Activated CD8-positive, alpha-beta memory T cell treated with anti-CD3 and anti-CD28 coated beads for 1 hour (primary cell): ENCODE measurements around the gene KRTAP10-4.
"Not testable (repeated sequence)": the region's sequence is repeated elsewhere in the genome, so short reads cannot be mapped to it uniquely, and the experiment has no call there.

Experiments used
- DNase-seq, 2 donors: peaks; one replicate each; pipeline ENCODE4 v3.0.0-alpha.2; 2020; ENCODE audit warnings: low read depth in 1 of 2; ENCODE audit errors: extremely low read depth in 1 of 2

The KRTAP10-4 gene, protein sequence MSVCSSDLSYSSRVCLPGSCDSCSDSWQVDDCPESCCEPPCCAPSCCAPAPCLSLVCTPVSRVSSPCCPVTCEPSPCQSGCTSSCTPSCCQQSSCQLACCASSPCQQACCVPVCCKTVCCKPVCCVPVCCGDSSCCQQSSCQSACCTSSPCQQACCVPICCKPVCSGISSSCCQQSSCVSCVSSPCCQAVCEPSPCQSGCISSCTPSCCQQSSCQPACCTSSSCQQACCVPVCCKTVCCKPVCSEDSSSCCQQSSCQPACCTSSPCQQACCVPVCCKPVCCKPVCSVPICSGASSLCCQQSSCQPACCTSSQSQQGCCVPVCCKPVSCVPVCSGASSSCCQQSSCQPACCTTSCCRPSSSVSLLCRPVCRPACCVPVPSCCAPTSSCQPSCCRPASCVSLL

DNA sequence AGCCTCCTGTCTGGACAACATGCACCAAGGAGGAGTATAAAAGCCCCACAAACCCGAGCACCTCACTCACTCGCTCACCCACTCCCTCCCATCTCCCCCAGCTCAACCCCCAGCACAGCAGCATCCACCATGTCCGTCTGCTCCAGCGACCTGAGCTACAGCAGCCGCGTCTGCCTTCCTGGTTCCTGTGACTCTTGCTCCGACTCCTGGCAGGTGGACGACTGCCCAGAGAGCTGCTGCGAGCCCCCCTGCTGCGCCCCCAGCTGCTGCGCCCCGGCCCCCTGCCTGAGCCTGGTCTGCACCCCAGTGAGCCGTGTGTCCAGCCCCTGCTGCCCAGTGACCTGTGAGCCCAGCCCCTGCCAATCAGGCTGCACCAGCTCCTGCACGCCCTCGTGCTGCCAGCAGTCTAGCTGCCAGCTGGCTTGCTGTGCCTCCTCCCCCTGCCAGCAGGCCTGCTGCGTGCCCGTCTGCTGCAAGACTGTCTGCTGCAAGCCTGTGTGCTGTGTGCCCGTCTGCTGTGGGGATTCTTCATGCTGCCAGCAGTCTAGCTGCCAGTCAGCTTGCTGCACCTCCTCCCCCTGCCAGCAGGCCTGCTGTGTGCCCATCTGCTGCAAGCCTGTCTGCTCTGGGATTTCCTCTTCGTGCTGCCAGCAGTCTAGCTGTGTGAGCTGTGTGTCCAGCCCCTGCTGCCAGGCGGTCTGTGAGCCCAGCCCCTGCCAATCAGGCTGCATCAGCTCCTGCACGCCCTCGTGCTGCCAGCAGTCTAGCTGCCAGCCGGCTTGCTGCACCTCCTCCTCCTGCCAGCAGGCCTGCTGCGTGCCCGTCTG lies at the start of gene KRTAP10-4:
Gene KRTAP10-4, plus strand, starts transcription at position 100 of the 827 bp plus-strand sequence. Its CDS starts 30 bp downstream, at position 130.
- not testable (repeated sequence) for DNase-seq

DNA sequence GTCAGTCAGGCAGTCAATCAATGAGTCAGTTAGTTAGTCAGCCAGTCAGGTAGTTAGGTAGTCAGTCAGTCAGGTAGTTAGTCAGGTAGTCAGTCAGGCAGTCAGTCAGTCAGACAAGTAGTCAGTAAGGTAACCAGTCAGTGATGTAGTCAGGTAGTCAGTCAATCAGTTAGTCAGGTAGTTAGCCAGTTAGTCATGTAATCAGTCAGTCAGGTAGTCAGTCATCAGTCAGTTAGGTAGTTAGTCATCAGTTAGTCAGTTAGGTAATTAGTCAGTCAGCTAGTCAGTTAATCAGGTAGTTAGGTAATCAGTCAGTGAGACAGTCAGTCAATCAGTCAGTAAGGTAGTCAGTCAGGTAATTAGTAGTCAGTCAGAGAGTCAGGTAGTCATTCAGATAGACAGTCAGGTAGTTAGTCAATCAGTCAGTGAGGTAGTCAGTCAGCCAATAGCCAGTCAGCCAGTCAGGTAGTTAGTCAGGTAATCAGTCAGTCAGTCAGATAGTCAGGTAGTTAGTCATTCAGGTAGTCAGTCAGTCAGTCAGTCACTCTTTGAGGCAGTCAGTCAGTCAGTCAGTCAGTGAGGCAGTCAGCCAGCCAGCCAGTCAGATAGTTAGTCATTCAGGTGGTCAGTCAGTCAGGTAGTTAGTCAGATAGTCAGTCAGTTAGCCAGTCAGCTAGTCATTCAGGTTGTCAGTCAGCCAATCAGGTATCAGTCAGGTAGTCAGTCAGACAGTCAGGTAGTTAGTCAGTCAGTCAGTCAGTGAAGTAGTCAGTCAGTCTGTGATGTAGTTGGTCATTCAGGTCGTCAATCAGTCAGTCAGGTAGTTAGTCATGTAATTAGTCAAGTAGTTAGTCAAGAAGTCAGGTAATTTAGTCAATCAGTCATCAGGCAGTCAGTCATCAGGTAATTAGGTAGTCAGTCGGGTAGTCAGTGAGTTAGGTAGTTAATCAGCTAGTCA lies 48.8 kb upstream of the KRTAP10-4 start:
- DNase-seq = no peak

DNA sequence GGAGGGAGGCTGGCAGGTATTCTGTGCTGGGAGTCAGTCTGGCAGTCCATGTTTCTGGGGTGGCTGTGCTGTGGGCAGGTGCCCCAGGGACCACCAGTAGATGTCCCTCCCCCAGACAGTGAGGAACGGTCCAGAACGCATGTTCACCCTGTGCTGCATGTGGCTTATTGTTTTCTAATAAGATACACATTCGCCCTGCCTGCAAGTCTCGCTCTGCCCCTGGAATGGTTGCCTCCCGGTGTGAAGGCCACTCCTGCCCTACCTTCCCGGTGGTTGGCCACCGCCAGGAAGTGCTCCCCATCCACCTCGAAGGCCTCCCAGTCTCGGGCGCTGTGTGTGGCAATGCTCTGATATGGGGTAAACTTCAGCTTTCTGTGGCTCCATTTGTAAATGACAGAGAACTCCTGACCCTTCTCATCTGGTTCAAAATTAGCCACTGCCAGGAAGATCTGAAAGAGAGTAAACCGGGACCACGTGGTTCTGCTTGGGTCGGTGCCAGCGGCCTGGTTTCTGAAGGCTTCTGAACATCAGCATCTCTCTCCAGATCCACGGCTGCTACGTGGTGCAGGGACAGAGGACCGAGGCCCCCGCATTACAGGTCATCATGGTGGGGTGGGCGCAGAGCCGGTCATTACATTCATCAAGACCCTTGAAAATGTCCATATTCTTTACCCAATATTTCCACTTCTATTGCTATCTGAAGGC lies 48.0 kb upstream of the KRTAP10-4 start:
- DNase-seq = no peak

DNA sequence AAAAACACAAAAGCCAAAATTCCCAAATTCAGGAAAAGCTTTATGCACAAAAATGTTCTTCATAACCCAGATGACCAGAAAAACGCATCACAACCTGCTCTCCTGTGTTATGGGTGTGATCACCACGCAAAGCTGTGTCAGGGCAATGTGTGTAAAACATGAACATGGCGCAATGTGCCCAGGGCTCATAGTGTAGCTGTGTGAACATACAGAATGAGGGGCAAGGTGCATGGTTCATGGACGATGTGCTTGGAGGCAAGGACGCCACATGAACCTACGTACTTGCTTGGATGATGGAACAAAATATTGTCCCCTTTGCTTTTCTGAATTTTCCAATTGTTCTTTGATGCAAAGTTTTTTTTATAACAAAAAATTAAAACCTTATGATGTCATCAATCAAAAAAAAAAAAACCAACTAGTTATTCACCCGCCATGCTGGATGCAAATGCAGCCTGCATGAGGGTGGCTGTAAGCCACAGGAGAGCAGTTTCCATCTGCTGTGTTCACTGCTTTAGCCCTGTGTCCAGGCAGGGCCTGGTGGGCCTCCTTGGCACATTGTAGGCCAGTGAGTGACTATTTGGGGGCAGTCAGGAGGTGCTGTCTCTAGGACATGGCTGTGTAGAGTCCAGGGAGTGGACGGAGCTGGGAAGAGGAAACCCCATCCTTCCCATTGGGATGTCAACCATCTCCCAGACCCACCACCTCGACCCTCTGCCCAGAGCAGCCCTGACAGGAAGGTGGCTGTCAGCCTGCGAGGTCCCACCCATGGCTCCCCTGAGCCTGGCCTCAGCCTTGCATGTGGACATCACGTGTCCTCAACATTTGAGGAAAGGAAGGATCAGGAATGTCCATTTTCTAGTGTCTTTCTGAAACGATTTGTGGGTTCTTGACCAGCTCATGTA lies 47.2 kb upstream of the KRTAP10-4 start:
- DNase-seq = no peak

DNA sequence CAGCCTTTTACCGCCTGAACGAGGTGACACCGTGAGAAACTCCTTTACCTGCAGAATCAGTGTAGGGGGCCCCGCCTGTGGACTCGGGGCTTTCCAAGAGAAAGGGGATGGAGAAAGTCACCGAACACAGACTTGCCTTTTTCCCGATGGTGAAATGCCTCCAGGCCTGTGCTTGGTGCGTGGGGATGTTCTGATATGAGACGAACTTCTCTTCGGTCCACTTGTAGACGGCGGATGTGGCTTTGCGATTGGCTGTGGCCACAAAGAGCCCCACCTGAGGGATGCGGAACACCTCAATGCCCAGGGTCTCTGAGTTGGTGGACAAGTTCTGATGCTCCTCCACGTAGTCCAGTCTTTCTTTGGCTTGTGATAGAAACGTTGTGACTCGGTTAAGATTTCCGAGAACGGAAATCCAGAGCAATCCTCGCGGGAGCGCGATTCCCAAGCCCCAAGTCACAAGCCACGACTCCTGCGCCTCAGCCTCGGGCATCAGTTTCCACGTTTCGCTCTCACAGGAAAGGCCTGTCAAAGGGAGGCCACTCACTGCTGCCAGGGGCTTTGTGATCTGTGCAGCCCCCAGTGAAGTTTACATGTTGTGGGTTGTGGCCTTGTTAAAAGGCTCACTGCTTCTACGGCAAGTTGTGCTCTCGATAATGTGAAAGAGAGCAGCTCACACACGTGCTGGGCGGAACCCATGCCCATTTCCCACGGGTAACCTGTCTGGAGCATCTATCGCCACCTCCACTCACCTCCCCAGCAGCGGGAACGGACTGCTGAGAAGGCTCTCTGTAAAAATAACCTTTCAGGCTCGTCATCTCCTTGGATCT lies 46.2 kb upstream of the KRTAP10-4 start:
- DNase-seq = no peak

DNA sequence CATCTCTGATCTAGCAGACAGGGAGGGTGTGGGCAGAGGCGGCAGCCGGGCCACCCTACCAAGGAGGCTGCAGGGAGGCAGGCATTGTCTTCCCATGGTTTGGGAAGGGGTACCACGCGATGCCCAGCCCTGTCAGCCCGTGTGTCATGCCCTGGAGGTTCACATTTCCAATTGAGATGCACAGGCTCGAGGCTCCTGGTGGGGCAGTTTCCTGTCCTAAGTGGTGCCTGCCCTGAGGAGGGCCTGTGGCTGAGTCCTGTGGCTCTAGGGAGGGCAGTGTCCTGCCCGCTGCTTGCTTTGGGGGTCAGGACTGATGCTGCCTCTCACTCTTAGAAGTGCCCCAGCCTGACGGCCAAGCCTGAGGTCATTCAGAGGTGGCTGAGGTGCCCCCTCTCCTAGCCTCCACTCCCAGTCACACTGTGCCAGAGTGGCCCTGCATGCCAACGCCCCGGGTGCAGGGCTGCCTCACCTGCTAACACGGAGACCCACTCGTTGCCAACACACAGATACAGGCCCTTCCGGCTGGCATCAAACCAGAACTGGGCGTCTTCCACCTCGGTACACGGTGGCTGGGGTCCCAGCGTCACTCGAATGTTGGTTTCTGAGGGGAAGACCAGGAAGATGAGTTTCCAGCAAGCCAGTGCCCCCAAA lies 45.4 kb upstream of the KRTAP10-4 start:
- no peak for DNase-seq

DNA sequence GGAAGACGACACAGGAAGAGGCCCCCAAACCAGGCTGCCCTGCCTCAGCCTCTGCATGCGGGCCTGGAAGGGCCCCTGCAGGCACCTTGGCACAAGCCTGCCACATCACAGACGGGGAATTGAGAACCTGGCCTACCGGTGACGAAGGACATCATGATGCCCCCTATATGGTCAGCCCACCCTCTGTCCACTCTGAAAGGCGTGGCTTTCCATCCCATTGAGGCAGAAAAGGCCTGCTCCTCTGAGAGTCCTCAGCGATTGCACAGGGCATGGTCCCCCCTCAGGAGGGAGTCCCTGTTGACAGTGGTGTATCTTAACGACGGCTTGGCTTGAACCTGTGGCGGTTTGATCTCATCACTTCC lies 44.9 kb upstream of the KRTAP10-4 start:
- DNase-seq = no peak

DNA sequence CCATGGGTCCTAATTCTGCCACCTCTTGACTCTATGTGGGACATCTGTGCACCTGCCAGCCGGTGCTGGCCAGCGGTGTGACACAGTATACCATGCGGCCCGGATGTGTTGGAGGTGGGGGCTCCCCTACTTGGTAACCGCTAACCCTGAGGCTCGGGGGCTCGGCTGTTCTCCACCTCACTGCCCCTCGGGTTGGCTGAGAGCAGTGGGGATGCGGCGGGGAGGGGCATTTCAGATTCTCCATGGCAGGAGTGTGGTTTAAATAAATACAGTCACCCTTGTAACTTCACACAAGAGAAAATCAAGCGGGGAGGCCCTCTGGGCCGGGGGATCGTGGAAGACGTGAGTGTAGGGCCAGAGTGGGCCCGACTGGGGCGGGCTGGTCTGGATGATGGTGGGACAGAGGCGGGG lies 44.5 kb upstream of the KRTAP10-4 start:
- no peak for DNase-seq

DNA sequence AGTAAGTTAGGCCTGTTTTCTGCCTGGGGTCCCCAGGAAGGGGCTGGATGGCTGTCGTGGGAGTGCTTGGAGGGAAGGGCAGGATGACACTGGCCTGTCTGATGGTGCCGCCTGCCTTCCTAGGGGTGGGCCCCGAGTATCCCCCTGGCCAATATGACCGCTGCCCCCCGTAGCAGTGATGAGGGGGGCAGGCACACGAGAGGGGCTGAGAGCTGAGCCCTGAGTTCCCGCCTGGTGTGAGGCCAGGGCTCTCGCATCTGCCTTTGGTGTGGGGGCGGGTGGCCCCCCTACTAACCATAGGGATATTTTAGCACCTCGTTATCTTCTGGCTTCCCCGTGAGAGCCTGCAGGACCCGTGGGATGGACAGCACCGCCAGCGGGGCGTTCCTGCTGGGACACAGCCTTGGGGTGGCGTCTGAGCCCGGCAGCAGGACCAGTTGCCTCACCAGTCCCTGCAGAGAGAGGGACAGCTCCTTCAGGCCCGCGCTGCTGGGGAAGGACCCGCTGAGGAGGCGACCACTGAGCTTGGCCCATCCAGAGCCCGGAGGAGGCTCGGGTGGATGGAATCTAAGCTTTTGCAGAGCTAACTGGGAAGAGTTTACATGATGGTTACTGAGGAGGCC lies 43.9 kb upstream of the KRTAP10-4 start:
- no peak for DNase-seq

DNA sequence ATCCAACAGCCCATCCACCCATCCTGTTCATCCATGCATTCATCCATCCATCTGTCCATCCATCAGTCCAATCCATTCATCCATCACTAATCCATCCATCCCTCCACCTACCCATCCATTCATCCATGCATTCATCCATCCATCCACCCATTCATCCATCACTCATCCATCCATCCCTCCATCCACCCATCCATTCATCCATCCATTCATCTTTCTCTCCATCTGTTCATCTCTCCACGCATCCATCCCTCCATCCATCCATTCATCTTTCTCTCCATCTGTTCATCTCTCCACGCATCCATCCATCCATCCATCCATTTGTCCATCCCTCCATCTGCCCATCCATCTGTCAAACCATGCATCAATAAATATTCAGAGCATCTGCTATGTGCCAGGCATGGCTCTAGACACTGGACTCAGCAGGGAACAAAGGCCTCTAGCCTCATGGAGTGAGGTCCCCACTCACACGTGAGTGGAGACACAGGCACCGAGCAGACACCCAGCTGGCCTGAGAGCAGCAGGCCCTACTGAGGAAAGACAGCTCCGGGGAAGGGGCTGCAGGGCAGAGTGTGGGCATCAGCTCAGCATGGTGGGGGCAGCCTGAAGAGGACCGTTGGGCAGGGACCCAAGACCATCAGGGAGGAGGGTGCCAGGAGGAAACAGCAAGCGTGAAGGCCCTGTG lies 43.2 kb upstream of the KRTAP10-4 start:
- no peak for DNase-seq

DNA sequence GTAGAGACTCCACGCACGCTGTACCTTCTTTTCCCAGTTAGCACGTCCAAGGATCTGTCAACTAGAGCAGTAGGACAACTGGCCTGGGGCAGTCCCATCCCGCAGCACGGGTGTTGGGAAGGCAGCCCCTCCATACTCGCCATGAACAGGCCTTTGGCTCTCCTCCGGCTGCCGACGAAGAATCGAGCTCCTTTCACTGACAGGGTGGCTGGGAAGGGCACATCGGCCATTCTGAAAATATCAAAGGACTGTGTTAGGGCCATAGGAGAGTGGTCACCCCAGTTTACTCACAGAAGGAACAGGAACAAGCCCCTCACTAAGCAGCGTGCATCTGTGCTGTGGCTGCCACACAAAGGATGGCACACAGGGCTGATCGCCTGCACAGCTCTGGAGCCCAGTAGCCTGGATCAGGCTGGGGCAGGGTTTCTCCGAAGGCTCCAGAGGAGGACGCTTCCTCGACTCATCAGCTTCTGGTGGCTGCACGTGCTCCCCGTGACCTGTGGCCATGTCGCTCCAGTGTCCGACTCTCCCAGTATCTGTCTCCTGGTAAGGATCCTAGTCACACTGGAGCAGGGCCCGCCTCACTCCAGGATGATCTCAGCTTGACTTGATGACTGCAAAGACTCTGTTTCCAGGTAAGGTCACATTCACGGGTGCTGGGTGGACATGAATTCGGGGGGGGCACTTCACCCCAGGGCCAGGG lies 42.5 kb upstream of the KRTAP10-4 start:
- DNase-seq = no peak

DNA sequence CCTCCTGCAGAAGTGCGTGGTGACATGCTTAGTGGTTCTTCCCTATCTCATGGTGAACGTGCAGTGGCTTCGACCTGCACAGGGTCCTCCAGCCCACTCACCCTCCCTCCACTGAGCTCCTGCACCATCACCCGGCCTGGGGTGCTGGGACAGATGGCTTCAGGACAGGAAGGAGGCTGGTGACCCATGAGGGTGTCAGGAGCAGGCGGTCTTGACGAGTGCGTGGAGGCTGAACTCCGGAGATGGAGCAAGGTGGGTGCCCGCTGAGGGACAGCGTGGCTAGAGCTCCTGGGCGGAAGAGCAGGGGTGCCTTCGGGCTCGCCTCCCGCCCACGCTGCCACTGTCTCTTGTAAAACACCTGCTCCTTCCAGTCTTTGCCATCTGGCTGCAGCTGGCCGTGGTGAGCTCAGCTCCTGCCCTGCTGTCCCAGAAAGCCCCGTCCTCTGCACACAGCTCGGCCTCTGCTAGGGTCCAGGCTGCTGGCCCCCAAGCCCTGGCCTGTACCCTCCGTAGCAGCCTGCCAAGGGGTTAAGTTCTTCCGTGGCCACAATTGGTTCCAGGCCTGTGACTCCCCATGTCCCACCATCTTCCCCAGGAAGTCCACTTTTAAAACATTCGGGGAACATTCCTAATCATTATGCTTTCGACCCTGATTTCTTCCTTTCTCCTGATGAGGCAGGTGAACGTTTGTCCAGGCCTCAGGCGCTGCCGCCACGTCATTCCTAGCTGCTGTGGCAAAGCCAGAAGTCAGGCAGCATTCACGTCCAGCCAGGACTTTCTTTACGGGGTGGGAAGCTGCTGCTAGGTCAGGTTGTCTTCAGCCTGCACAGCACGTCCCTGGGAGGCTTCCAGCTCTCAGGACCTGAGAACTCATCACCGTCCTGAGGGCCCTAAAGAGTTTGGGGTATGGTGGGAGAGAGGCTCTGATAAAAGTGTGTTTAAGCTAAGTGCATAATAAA lies 41.6 kb upstream of the KRTAP10-4 start:
- DNase-seq = no peak

DNA sequence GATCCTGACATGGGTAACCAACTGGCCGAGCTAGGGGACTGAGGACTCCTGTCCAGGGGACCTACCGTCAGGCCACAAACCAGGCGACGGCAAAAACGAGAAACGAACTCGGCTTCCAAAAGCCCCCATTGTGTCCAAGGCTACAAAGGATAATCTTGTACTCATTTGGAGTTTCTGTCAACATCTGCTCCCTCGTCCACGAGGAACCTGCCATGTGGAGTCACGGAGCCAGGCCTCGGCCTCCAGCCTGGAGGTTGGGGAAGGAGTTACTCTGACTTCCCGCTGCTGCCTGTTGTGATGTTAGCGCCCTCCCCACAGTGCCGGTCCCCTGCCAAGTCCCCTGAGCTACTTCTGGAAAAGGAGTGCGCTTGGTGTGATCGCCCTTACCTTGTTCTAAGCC lies 40.8 kb upstream of the KRTAP10-4 start:
- no peak for DNase-seq

DNA sequence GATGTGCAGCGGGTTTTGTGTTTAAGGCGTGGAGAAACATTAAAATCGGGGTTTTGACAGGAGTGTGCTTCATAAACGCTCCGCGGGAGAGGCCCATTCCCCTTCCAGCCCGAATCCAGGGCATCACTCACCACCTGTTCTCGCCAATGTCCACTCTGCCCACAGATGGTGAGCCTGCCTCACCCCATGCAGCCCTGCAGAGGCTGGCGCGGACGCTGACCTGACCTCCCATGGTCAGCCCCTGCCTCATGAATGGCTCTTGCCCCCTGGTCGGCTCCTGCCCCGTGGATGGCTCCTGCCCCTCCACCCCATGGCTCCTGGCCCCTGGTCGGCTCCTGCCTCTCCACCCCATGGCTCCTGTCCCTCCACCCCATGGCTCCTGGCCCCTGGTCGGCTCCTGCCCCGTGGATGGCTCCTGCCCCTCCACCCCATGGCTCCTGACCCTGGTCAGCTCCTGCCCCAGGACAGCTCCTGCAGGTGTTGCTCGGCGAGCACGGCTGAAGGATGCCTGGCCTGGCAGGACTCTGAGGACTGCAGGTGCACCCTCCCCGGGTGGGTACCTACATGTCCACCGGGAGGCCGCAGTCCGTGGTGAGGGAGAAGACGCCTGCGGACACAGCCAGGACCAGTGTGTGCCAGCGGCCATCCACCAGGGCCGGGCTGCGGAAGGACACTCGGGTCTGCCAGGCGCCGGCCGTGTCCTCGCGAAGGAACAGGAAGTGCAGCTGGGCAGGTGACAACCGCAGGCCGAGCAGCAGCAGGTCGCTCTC lies 40.2 kb upstream of the KRTAP10-4 start:
- no peak for DNase-seq
